GM21526 (cell line): ENCODE data around the gene EPS8.

Source experiments
- ATAC-seq: cut with Tn5 transposase; IDR thresholded peaks from one replicate; pipeline ENCODE4 v1.9.1; 2021; ENCODE audit warnings: moderate library complexity; ENCODE audit not compliant: unreplicated experiment, low FRiP score

EPS8 gene

GRCh38 chr12:15801770-15802744 lies 12.9 kb upstream of the EPS8 start:
- ATAC-seq = no peak

- ATAC-seq = no peak
These were observed 11.1 kb upstream of the EPS8 start for GRCh38 chr12:15800278-15800677.

DNA sequence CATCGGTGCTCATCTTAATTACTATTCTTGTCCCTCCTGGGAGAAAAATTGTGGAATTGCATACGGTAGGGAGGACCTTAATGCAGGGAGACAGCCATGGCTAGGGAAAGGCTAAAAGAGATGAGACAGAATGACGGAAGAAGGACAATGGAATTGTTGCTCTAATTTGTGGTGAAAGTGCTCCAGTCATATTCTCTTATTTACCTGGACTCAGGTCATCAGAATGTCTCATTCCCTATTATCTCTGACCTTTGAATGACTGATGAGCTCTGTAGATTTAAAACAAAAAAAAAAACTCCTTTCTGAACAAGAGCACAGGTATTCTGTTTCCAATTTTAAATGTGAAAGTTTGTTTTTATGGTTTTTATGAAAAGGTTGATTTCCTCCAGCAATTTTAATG lies 8.6 kb upstream of the EPS8 start:
- no peak for ATAC-seq

DNA sequence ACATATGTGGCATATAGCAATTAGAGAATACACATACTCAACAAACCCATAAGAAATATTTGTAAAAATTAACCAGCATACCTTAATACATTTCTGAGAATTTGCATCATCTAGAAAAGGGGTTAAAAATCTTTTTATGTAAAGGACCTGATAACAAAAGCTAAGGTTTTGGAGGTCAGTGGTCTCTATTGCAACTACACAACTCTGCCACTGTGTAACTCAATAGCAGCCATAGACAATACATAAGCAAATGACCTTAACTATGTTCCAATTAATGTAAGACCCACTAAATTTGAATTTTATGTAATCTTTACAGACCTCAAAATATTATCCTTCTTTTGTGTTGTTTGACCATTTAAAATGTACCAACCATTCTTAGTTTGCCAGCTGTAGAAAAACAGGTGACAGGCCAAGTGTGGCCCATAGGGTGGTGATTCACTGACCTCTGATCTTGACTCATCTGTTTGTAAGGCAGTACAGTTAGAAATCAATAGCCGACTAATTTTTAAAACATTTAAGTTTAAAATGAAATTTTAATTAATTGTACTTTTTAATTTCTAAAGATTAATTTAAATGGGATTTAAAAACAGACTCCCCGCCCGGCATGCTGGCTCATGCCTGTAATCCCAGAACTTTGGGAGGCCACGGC lies 7.4 kb upstream of the EPS8 start:
- ATAC-seq = no peak

- ATAC-seq = no peak
These were observed 5.6 kb upstream of the EPS8 start for GRCh38 chr12:15794836-15795235.

DNA sequence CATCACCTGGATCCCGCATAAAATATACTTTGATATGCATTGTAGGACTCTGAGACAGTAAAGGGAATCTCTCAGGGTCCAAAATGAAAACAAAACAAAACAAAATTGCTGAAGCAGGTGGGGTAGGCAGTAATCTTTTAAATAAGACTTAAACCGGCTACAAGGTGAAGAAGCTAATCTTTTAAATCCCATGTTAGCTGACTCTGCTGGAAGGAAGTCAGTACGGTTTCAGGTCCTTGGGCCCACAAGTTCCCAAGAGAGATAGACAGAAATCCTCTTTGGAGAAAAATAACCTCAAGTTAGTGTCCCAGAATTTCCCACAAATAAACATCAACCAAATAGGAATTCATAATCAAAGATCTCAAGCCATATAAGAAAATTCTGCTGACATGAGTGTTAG lies 5.0 kb upstream of the EPS8 start:
- ATAC-seq = no peak

GRCh38 chr12:15788233-15789219 lies 662 bp downstream of the EPS8 start:
- peak; percentile 38 for ATAC-seq

DNA sequence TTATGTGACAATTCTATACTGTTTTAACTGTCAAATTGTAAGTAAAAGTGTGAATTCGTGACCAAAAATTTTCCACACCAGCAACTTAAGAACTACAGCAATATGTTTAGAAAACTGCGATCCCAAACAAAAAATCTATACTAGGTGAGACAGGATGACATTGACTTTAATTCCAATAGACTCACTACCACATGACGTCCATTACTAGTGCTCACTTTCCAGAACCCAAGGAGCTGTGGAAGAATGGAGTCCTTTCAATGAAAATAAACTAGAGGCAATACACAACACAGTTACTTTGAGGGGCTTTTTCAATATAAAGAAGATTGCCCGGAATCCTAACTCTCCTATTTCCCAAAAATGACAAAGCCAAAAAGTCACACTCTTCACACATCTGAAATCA lies 1.4 kb downstream of the EPS8 start:
- ATAC-seq = no peak

DNA sequence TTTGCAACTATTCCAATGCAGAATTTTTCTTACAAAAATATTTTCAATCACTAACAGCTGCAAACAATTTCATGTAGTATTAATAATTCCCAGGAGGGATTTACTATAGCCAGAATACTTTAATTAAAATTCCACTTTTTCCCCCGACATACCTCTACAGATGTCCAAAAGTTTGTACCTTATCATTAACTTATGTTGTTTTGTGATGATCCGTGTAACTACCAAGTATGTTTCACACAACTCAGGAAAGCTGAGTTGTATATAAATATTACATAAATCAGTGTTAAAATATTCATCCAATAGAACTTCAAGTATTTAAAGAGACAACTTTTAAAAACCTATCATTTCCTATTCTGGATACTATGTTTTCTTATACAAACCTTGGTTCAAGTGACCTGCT lies 2.4 kb downstream of the EPS8 start:
- ATAC-seq = no peak

- no peak for ATAC-seq
These were observed 5.9 kb downstream of the EPS8 start for GRCh38 chr12:15783288-15783687.

GRCh38 chr12:15782667-15783066 lies 6.5 kb downstream of the EPS8 start:
- ATAC-seq = no peak

DNA sequence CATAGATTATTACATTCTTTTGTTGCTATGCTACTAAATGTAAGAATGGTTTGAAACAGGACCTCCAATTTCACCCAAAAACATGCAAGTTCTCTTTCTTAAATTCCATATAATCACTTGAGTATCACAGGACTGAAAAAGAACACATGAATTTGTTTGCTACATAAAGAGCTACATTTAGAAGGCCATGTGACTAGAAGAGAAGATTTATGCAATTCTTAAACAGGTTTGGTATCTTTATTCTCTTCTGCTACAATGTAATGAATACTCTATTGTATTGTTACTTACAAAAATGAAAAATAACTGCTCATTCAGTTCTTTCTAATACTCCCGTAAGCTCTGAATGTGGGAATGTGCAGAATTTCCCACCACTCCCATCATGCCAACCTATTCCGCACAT lies 9.3 kb downstream of the EPS8 start:
- ATAC-seq = no peak

- ATAC-seq = no peak
These were observed 11.1 kb downstream of the EPS8 start for GRCh38 chr12:15778126-15778525.

- ATAC-seq = no peak
These were observed 11.7 kb downstream of the EPS8 start for GRCh38 chr12:15777355-15778012.

GRCh38 chr12:15776532-15776931 lies 12.7 kb downstream of the EPS8 start:
- ATAC-seq = no peak

- no peak for ATAC-seq
These were observed 14.4 kb downstream of the EPS8 start for GRCh38 chr12:15774819-15775218.

GRCh38 chr12:15772405-15773018 lies 16.7 kb downstream of the EPS8 start:
- no peak for ATAC-seq

- no peak for ATAC-seq
These were observed 18.6 kb downstream of the EPS8 start for GRCh38 chr12:15770581-15770980.

GRCh38 chr12:15770021-15770420 lies 19.2 kb downstream of the EPS8 start:
- no peak for ATAC-seq

DNA sequence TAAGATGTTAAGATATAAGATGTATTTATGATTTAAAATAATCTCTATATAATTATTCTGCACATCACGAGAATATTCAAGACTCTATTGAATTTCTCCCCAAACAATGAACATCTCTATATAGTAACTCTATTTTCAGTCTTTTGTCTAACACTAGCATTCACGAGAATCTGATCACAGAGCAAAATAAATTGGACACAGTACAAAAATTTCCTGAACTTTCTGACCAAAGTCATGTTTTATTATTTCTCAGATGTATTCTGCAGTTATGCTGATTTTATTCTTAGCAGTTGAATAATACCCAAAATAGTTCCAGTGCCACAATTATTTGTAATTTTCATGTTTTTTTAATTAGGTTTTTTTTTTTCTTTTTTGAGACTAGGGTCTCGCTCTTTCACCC lies 19.6 kb downstream of the EPS8 start:
- no peak for ATAC-seq
